Keratinocyte (primary cell): ENCODE data around the gene CDRT15L2.
"Not testable (repeated sequence)": the region's sequence is repeated elsewhere in the genome, so short reads cannot be mapped to it uniquely, and the experiment has no call there.

ENCODE experiments used
- CTCF ChIP-seq, 3 experiments: IDR thresholded peaks in 1 of 3; conservative IDR thresholded peaks in 1 of 3; optimal IDR thresholded peaks in 1 of 3; 2 replicates in 2 of 3; 3 replicates in 1 of 3; pipeline versions ENCODE3 to v1.5.1; 2011; ENCODE audit warnings: low read length in 3 of 3, mild to moderate bottlenecking in 3 of 3, moderate library complexity in 2 of 3, control low read depth in 1 of 3, inconsistent platforms in 1 of 3; ENCODE audit not compliant: insufficient read depth in 2 of 3; ENCODE audit errors: extremely low read depth in 1 of 3
- EZH2 ChIP-seq: IDR thresholded peaks from one replicate; pipeline ENCODE4 v1.6.1; 2012; ENCODE audit warnings: inconsistent platforms, mild to moderate bottlenecking, low read length, moderate library complexity

GRCh38 chr17:20547923-20548322 is 31.6 kb upstream of the CDRT15L2 start:
- TF ChIP-seq EZH2; CTCF (optimal IDR thresholded peaks at IDR 0.05 in 1 of 3, IDR thresholded peaks at IDR 0.05 in 1 of 3, conservative IDR thresholded peaks at IDR 0.05 in 1 of 3; ENCODE audit: extremely low read depth in 1 of 3, insufficient read depth in 2 of 3, low read length in 3 of 3): not testable (repeated sequence)
